GM12878 (cell line): ENCODE measurements around the gene KDM2A.

Experiments used
- ATF7 ChIP-seq: fragments of 450-650 bp; IDR thresholded peaks from 2 replicates; pipeline ENCODE4 v1.6.1; 2016; ENCODE audit warnings: low read depth, mild to moderate bottlenecking
- BRCA1 ChIP-seq: IDR thresholded peaks from 2 replicates; pipeline ENCODE4 v1.6.1; 2011; ENCODE audit warnings: low read depth, low read length, improper control_type of control experiment
- CHD2 ChIP-seq: IDR thresholded peaks from 2 replicates; pipeline ENCODE4 v1.6.1; 2011; ENCODE audit warnings: low read depth, low read length, improper control_type of control experiment, borderline replicate concordance
- CTCF ChIP-seq, 3 experiments: IDR thresholded peaks in 2 of 3; conservative IDR thresholded peaks in 1 of 3; 2 replicates each; pipeline ENCODE4 v1.5.1; 2011; ENCODE audit warnings: low read depth in 3 of 3, low read length in 3 of 3, mild to moderate bottlenecking in 3 of 3, control low read depth in 2 of 3, moderate library complexity in 2 of 3, inconsistent platforms in 1 of 3, mixed read lengths in 1 of 3; ENCODE audit not compliant: control insufficient read depth in 2 of 3, insufficient read depth in 1 of 3; ENCODE audit errors: extremely low read depth in 1 of 3
- E2F8 ChIP-seq: fragments of 450-650 bp; IDR thresholded peaks from 2 replicates; pipeline ENCODE4 v1.6.1; 2018; ENCODE audit warnings: mild to moderate bottlenecking, low read depth, moderate library complexity; ENCODE audit not compliant: partially characterized antibody
- GABPA ChIP-seq: IDR thresholded peaks from 2 replicates; pipeline ENCODE4 v1.6.1; 2014; ENCODE audit warnings: antibody characterized with exemption, low read depth, mild to moderate bottlenecking, inconsistent platforms
- NFIC ChIP-seq: IDR thresholded peaks from 2 replicates; pipeline ENCODE4 v1.6.1; 2012; ENCODE audit warnings: low read depth, mild to moderate bottlenecking, inconsistent platforms, low read length, moderate library complexity
- POLR2A ChIP-seq: IDR thresholded peaks from 2 replicates; pipeline ENCODE4 v1.6.1; 2011; ENCODE audit warnings: low read depth, mild to moderate bottlenecking, low read length
- RCOR1 ChIP-seq: conservative IDR thresholded peaks from 2 replicates; pipeline ENCODE4 v1.6.1; 2012; ENCODE audit warnings: low read depth, low read length, improper control_type of control experiment
- RELA ChIP-seq: fragments of 450-650 bp; IDR thresholded peaks from 2 replicates; pipeline ENCODE4 v1.8.0; 2014; ENCODE audit warnings: borderline replicate concordance; ENCODE audit not compliant: partially characterized antibody
- SIN3A ChIP-seq: IDR thresholded peaks from 2 replicates; pipeline ENCODE4 v1.6.1; 2012; ENCODE audit warnings: low read depth, low read length, improper control_type of control experiment
- SMC3 ChIP-seq: IDR thresholded peaks from 2 replicates; pipeline ENCODE4 v1.6.1; 2011; ENCODE audit warnings: low read length, improper control_type of control experiment, borderline replicate concordance
- SRF ChIP-seq, 2 experiments: IDR thresholded peaks; 2 replicates each; pipeline ENCODE4 v1.6.1; 2011; ENCODE audit warnings: low read depth in 2 of 2, low read length in 2 of 2, mild to moderate bottlenecking in 1 of 2, moderate library complexity in 1 of 2

- no peak for TF ChIP-seq CHD2
- no peak for TF ChIP-seq POLR2A
- TF ChIP-seq NFIC = no peak
- no peak for TF ChIP-seq RELA
- TF ChIP-seq SRF (IDR thresholded peaks at IDR 0.05; ENCODE audit: low read depth in 2 of 2, low read length in 2 of 2) = no peak
- TF ChIP-seq CTCF (IDR thresholded peaks at IDR 0.05 in 2 of 3, conservative IDR thresholded peaks at IDR 0.05 in 1 of 3; ENCODE audit: control insufficient read depth in 2 of 3, extremely low read depth in 1 of 3, insufficient read depth in 1 of 3, low read depth in 3 of 3, low read length in 3 of 3) = no peak
- TF ChIP-seq BRCA1 = no peak
- TF ChIP-seq GABPA = no peak
- no peak for TF ChIP-seq ATF7
- TF ChIP-seq SIN3A = no peak
- TF ChIP-seq E2F8 = no peak
- no peak for TF ChIP-seq SMC3
- TF ChIP-seq RCOR1 = no peak
These were observed 35.7 kb downstream of the KDM2A start for GRCh38 chr11:67154726-67155125.
